H1 (cell line): ENCODE measurements around the gene FAU. TPM values are rescaled to one million over a fixed set of nuclear protein-coding genes. Genes with fewer than 3 reads are reported as not detected.
"Not testable (repeated sequence)": the region's sequence is repeated elsewhere in the genome, so short reads cannot be mapped to it uniquely, and the experiment has no call there.

Source experiments
- CTCF ChIA-PET: fragments of 300-600 bp; sonication (Branson Sonifier 250); formaldehyde crosslinking; loops from one replicate; lab custom pipeline; 2021; ENCODE audit not compliant: partially characterized antibody; lab: Charles Lee
- POLR2A ChIA-PET: fragments of 300-600 bp; sonication (Branson Sonifier 250); formaldehyde crosslinking; loops from one replicate; lab custom pipeline; 2021; ENCODE audit warnings: inconsistent platforms; ENCODE audit not compliant: partially characterized antibody; lab: Charles Lee
- DNase-seq, 2 experiments: peaks; one replicate each; pipeline versions ENCODE4 v3.0.0 to v3.0.0-alpha.2; 2010 to 2022; ENCODE audit warnings: low spot score in 2 of 2, low read depth in 1 of 2, mixed read lengths in 1 of 2
- FAIRE-seq: peaks from 2 replicates; lab custom pipeline; 2011; peaks lifted over from hg19 to GRCh38; lab: Jason Lieb, UNC
- H2AFZ ChIP-seq: 2 replicates; pipeline ENCODE4 v1.8.1; 2012; ENCODE audit warnings: low read length, inconsistent platforms
- H2AK5ac ChIP-seq: 2 replicates; pipeline ENCODE4 v1.6.1; 2013; ENCODE audit warnings: low read depth, low read length
- H2BK120ac ChIP-seq: replicated peaks from 2 replicates; pipeline ENCODE3; 2013; ENCODE audit warnings: low read depth, low read length, inconsistent platforms
- H2BK12ac ChIP-seq: 2 replicates; pipeline ENCODE4 v1.6.1; 2013; ENCODE audit warnings: low read depth, low read length
- H2BK15ac ChIP-seq: 2 replicates; pipeline ENCODE4 v1.6.1; 2013; ENCODE audit warnings: low read length
- H2BK20ac ChIP-seq: 2 replicates; pipeline ENCODE4 v1.6.1; 2013; ENCODE audit warnings: low read length
- H2BK5ac ChIP-seq: 2 replicates; pipeline ENCODE4 v1.6.1; 2013; ENCODE audit warnings: low read depth, low read length
- H3K14ac ChIP-seq: 2 replicates; pipeline ENCODE4 v1.6.1; 2013; ENCODE audit warnings: inconsistent platforms; ENCODE audit not compliant: insufficient read length
- H3K18ac ChIP-seq: 2 replicates; pipeline ENCODE4 v1.6.1; 2013; ENCODE audit warnings: low read length; ENCODE audit errors: extremely low read depth
- H3K23ac ChIP-seq: 2 replicates; pipeline ENCODE4 v1.6.1; 2013; ENCODE audit warnings: inconsistent platforms; ENCODE audit not compliant: insufficient read length
- H3K23me2 ChIP-seq: 2 replicates; pipeline ENCODE4 v1.6.1; 2013; ENCODE audit warnings: low read depth, low read length
- H3K27ac ChIP-seq: 2 replicates; pipeline ENCODE4 v1.6.1; 2011; ENCODE audit warnings: low read depth, low read length, inconsistent platforms
- H3K27me3 ChIP-seq, 4 experiments: replicated peaks in 1 of 4; 1 replicate in 1 of 4; 2 replicates in 3 of 4; pipeline versions ENCODE4 v1.6.1 to v1.8.1; 2011 to 2013; ENCODE audit warnings: low read length in 3 of 4, mild to moderate bottlenecking in 3 of 4, inconsistent platforms in 2 of 4, mixed read lengths in 2 of 4, moderate library complexity in 1 of 4; ENCODE audit not compliant: control insufficient read depth in 3 of 4, insufficient read depth in 3 of 4; ENCODE audit errors: extremely low read depth in 1 of 4
- H3K36me3 ChIP-seq, 4 experiments: 2 replicates each; pipeline versions ENCODE4 v1.6.1 to v1.8.1; 2011 to 2013; ENCODE audit warnings: mild to moderate bottlenecking in 4 of 4, low read length in 3 of 4, moderate library complexity in 2 of 4, control low read depth in 1 of 4, inconsistent platforms in 1 of 4; ENCODE audit not compliant: insufficient read depth in 4 of 4, control insufficient read depth in 2 of 4
- H3K4ac ChIP-seq: replicated peaks from 2 replicates; pipeline ENCODE3; 2013; ENCODE audit warnings: low read length, low read depth, mixed read lengths, inconsistent platforms; ENCODE audit not compliant: insufficient read length
- H3K4me1 ChIP-seq, 4 experiments: replicated peaks in 1 of 4; 1 replicate in 1 of 4; 2 replicates in 3 of 4; pipeline versions ENCODE4 v1.6.1 to v1.8.1; 2011 to 2013; ENCODE audit warnings: low read length in 3 of 4, inconsistent platforms in 2 of 4, mixed read lengths in 1 of 4; ENCODE audit not compliant: insufficient read depth in 4 of 4, control insufficient read depth in 3 of 4
- H3K4me2 ChIP-seq, 2 experiments: 2 replicates each; pipeline versions ENCODE4 v1.6.1 to v1.8.1; 2011 to 2013; ENCODE audit warnings: low read depth in 2 of 2, low read length in 2 of 2, control low read depth in 1 of 2, inconsistent platforms in 1 of 2, mild to moderate bottlenecking in 1 of 2; ENCODE audit not compliant: insufficient read depth in 1 of 2
- H3K4me3 ChIP-seq, 4 experiments: fragments of 200-600, 300-600 bp in 1 of 4; sonication (generic), shearing (Covaris generic), sonication (Bioruptor Twin) in 1 of 4; 2 replicates each; pipeline versions ENCODE4 v1.5.1 to v1.8.1; 2011 to 2016; ENCODE audit warnings: low read length in 4 of 4, low read depth in 3 of 4, control low read depth in 2 of 4, inconsistent platforms in 2 of 4, mild to moderate bottlenecking in 2 of 4, mixed read lengths in 1 of 4, moderate library complexity in 1 of 4; ENCODE audit not compliant: insufficient read depth in 2 of 4; ENCODE audit errors: extremely low read depth in 1 of 4
- H3K56ac ChIP-seq: replicated peaks from 2 replicates; pipeline ENCODE3; 2013; ENCODE audit warnings: low read depth, mild to moderate bottlenecking, mixed read lengths, low read length, inconsistent platforms; ENCODE audit not compliant: insufficient read length
- H3K79me1 ChIP-seq: 2 replicates; pipeline ENCODE4 v1.6.1; 2013; ENCODE audit warnings: low read depth, low read length, control low read depth
- H3K79me2 ChIP-seq, 2 experiments: 2 replicates each; pipeline versions ENCODE4 v1.6.1 to v1.8.1; 2012 to 2013; ENCODE audit warnings: low read length in 2 of 2, mild to moderate bottlenecking in 2 of 2, inconsistent platforms in 1 of 2; ENCODE audit not compliant: insufficient read depth in 2 of 2, control insufficient read depth in 1 of 2
- H3K9ac ChIP-seq, 4 experiments: replicated peaks in 1 of 4; 1 replicate in 1 of 4; 2 replicates in 3 of 4; pipeline versions ENCODE4 v1.6.1 to v1.8.1; 2011 to 2013; ENCODE audit warnings: low read depth in 3 of 4, low read length in 3 of 4, control low read depth in 2 of 4, mild to moderate bottlenecking in 2 of 4, moderate library complexity in 2 of 4, inconsistent platforms in 1 of 4; ENCODE audit errors: extremely low read depth in 1 of 4
- H3K9me3 ChIP-seq, 2 experiments: 2 replicates each; pipeline versions ENCODE4 v1.6.1 to v1.8.1; 2012 to 2013; ENCODE audit warnings: mild to moderate bottlenecking in 2 of 2, moderate library complexity in 2 of 2, control low read depth in 1 of 2, inconsistent platforms in 1 of 2, low read depth in 1 of 2, low read length in 1 of 2, mixed read lengths in 1 of 2; ENCODE audit not compliant: insufficient read depth in 2 of 2
- H4K20me1 ChIP-seq, 2 experiments: replicated peaks in 1 of 2; 2 replicates each; pipeline versions ENCODE3 to v1.8.1; 2011 to 2013; ENCODE audit warnings: inconsistent platforms in 2 of 2, low read length in 2 of 2, mild to moderate bottlenecking in 1 of 2; ENCODE audit not compliant: insufficient read depth in 2 of 2, control insufficient read depth in 1 of 2
- H4K5ac ChIP-seq: 2 replicates; pipeline ENCODE4 v1.6.1; 2013; ENCODE audit warnings: low read length, low read depth, mixed read lengths, inconsistent platforms; ENCODE audit not compliant: insufficient read length
- H4K8ac ChIP-seq: 2 replicates; pipeline ENCODE4 v1.8.0; 2013; ENCODE audit warnings: mild to moderate bottlenecking, moderate library complexity, low read length, inconsistent platforms; ENCODE audit not compliant: insufficient read depth; ENCODE audit errors: extremely low read depth
- H4K91ac ChIP-seq: replicated peaks from 2 replicates; pipeline ENCODE3; 2013; ENCODE audit warnings: low read length, mixed read lengths, inconsistent platforms; ENCODE audit not compliant: insufficient read length
- WGBS, 2 experiments: shearing (Covaris generic) in 1 of 2; methylation state at CpG; one replicate each; pipeline versions ENCODE4 v1.1.6 to v1.1.7; 2013 to 2015; ENCODE audit warnings: low lambda C conversion rate in 2 of 2, mixed read lengths in 2 of 2, inconsistent platforms in 1 of 2, low coverage in 1 of 2, missing lambda C conversion rate in 1 of 2; ENCODE audit not compliant: insufficient replicate concordance in 2 of 2, insufficient coverage in 1 of 2, insufficient read length in 1 of 2; ENCODE audit errors: extremely low coverage in 1 of 2, missing lambda C conversion rate in 1 of 2; 5-methylcytosine and 5-hydroxymethylcytosine counted together
- polyA plus RNA-seq, 7 experiments: library from polyadenylated mRNA; depleted of rRNA in 3 of 7; stranded (reverse) in 5 of 7; unstranded in 2 of 7; fragments of >200 nt in 5 of 7; fragments of 200-250 nt in 2 of 7; gene quantifications; 1 replicate in 5 of 7; 2 replicates in 1 of 7; 4 replicates in 1 of 7; pipeline versions ENCODE4 v1.2.1 to v1.2.3, GENCODE V29; 2011 to 2013; ENCODE audit warnings: missing spikeins in 2 of 7, mixed read lengths in 2 of 7
- total RNA-seq: library from RNA; stranded (reverse); fragmentation: NEBNext Ultra II Directional; extraction: Animal tissue kit (Norgen Biotek cat#: 25700); gene quantifications from 2 replicates; pipeline ENCODE4 v1.2.1, GENCODE V29; 2021

The FAU gene
- total and polyA plus RNA-seq, 2 of the 8 experiments (the other 6 are each of a cell fraction or from before 2014, with no cell fraction given): 826 to 896 TPM

- H3K4ac ChIP-seq, H3K23ac ChIP-seq, H2BK15ac ChIP-seq, H3K56ac ChIP-seq, FAIRE-seq, H3K36me3 ChIP-seq, H4K8ac ChIP-seq, H2BK12ac ChIP-seq, DNase-seq, H3K23me2 ChIP-seq, H3K9me3 ChIP-seq, CTCF ChIA-PET, H3K18ac ChIP-seq, H2BK120ac ChIP-seq, H4K5ac ChIP-seq, H3K27ac ChIP-seq, H3K4me1 ChIP-seq, H3K9ac ChIP-seq, H4K91ac ChIP-seq, H3K79me1 ChIP-seq, H2BK20ac ChIP-seq, H3K27me3 ChIP-seq, H3K4me2 ChIP-seq, H2AFZ ChIP-seq, H2BK5ac ChIP-seq, H3K4me3 ChIP-seq, H3K14ac ChIP-seq, H2AK5ac ChIP-seq, H3K79me2 ChIP-seq, H4K20me1 ChIP-seq, POLR2A ChIA-PET: not testable (repeated sequence)
- 90% methylated on average over 10 of the region's 10 CpGs; no CpG with 5 or more reads in 1 of the 2 experiments for whole genome bisulfite sequencing, 2 experiments
Observed at GRCh38 chr11:65150131-65150508, 28.2 kb upstream of the FAU start.
